NAMALWA (cell line): Measurements from ENCODE around the gene HMOX2.

Source experiments
- DNase-seq: peaks from one replicate; pipeline ENCODE4 v3.0.0-alpha.2; 2015; ENCODE audit warnings: low spot score

Gene HMOX2, protein sequence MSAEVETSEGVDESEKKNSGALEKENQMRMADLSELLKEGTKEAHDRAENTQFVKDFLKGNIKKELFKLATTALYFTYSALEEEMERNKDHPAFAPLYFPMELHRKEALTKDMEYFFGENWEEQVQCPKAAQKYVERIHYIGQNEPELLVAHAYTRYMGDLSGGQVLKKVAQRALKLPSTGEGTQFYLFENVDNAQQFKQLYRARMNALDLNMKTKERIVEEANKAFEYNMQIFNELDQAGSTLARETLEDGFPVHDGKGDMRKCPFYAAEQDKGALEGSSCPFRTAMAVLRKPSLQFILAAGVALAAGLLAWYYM

GRCh38 chr16:4475880-4476788 is at the start of gene HMOX2:
HMOX2 (plus strand) TSS chr16:4476398; CDS start chr16:4505525, 29,127 bp downstream.
- DNase-seq: peak; percentile 95

DNA sequence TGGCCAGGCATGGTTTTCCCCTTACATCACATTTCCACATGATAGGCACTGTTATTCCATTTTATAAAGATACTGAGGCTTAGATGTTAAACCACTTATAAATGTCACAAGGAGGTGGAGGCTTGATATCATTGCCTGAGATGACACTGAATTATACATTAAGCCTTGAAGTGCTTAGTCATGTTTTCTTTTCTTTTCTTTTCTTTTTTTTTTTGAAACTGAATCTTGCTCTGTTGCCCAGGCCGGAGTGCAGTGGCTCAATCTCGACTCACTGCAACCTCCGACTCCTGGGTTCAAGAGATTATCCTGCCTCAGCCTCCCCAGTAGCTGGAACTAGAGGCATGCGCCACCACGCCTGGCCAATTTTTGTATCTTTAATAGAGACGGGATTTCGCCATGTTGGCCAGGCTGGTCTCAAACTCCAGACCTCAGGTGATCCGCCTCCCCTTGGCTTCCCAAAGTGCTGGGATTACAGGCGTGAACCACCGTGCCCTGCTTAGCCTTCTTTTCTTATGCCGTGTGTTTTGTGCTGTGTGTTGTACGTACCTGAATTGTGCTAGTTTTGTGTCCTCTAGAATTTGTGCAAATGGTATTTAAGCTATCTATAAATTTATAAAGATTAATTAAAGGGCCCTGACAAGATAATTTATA is 49.4 kb upstream of the HMOX2 start:
- no peak for DNase-seq

GRCh38 chr16:4428500-4428899 is 47.7 kb upstream of the HMOX2 start:
- DNase-seq: no peak

DNA sequence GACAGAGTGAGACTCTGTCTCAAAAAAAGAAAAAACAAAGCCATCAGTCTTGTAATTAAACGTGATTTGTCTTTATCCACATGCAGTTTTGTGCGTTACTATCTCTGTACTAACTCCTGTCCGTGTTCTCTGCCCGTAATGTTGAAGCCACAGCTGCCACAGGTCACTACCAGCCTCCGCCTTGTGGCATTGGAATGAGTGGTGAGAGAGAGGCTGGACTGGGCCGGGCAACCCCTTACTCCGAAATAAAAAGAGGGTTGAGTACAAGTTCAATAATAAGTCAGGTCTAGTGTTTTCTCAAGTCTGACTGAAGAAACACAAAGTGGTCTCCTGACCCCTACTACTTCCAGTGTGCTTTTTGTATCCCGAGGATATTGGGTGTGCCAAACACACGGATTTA is 45.2 kb upstream of the HMOX2 start:
- DNase-seq: no peak

- DNase-seq: no peak
Observed at GRCh38 chr16:4433228-4433627, 43.0 kb upstream of the HMOX2 start.

DNA sequence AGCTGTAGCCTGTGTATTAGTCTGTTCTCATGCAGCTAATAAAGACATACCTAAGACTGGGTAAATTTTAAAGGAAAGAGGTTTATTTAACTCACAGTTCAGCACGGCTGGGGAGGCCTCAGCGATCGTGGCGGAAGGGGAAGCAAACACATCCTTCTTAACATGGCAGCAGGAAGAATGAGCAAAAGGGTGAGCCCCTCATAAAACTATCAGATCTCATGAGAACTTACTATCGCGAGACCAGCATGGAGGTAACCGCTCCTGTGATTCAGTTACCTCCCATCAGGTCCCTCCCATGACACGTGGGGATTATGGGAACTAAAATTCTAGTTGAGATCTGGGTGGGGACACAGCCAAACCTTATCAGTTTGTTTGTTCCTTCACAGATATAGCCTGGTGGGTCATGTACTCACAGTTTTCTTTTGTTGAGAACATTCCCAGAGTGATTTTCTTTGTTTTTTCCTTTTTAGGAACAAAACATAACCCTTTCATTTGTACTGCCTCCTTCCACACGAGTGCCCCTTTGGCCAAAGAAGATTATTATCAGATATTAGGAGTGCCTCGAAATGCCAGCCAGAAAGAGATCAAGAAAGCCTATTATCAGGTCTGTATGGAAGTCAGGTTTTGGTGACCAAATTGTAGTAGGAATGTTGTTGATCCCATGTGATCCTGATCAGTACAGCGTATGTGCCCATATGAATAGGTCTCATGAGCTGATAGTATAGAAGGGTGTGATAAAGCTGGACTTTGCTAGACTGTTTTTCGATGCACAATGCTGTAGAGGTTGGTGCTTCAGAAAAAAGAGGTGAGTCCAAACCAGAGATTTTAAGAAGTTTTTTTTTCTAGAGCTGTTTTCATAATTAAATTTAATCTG is 42.0 kb upstream of the HMOX2 start:
- DNase-seq: no peak

DNA sequence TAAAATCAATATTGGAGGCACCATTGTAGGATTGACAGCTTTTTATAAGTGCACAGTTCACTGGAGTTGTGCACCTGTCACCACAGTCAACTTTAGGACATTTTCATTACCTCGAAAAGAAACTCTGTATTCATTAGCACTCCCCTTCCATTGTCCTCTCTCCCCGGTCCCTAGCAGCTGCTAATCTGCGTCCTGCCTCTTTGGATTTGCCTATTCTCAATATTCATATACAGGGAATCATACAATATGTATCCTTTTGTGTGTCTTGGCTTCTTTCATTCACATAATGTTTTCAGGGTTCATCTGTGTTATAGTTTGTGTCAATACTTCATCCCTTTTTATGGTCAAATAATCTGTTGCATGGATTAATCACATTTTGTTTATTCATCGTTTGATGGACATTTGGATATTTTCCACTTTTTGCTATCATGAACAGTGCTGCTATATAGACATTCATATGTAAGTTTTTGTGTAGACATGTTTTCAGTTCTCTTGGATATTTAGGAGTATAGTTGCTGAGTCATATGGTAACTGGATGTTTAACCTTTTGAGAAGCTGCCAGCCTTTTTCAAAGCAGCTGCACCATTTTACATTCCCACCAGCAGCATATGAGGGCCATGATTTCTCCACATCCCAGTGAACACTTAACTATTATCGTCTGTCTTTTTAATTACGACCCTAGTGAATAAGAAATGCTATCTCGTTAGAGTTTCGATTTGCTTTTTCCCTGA is 40.7 kb upstream of the HMOX2 start:
- DNase-seq: no peak

GRCh38 chr16:4437366-4437765 is 38.8 kb upstream of the HMOX2 start:
- DNase-seq: no peak

DNA sequence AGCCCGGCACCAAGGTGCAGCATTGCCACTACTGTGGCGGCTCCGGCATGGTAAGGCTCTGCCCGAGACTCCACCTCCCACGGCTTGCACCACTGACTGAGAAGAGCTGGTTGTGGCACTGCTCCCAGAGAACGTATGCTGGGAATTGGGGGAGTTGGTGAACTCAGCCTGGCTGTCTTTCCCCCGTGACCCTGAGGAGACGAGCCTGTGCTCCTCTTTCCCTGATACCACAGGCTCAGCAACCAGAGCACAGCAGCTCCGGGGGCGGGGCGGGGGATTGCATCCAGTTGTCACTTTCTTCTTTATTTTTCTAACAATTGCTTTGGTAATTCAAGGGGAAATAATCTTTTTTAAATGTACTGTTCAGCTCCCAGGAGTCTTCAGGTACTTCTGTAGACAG is 33.8 kb upstream of the HMOX2 start:
- DNase-seq: no peak

DNA sequence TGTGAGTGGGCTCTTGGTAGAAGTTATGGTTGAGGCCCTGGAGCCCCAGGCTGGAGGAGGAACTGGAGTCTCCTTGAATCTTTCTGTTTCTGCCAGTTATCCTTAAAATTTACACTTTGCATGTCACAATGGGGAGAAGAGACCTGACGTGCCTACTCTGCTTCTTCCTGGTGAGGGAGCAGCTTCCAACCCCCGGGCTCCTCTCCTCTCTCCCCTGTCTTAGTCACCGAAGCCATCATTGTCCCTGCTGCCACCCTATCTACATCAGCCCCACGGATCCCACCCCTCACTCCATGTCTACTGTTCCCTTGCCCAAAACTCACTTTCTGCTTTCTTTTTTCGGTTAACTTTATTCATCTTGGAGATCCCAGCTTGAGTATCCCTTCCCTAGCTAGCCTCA is 32.9 kb upstream of the HMOX2 start:
- DNase-seq: no peak

DNA sequence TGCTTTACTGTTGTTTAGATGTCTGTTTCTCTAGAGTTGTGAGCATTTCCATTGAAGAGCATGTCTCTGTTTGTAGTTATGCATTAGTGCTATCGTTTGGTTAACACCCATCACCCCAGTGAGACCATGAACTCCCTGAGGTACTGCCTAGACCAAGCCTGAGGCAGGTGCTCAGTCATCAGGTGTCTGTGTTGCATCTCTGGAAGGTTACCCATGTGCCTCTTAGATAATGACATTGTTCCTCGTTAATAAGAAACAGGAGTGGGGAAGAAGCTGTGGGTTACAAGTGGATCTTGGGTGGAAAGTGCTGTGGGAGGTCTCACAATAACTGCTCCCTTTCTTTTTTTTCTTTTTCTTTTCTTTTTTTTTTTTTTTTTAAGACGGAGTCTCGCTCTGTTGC is 32.2 kb upstream of the HMOX2 start:
- no peak for DNase-seq

- no peak for DNase-seq
Observed at GRCh38 chr16:4450430-4450829, 25.8 kb upstream of the HMOX2 start.

- DNase-seq: no peak
Observed at GRCh38 chr16:4450931-4451519, 25.2 kb upstream of the HMOX2 start.

GRCh38 chr16:4452674-4453073 is 23.5 kb upstream of the HMOX2 start:
- no peak for DNase-seq

DNA sequence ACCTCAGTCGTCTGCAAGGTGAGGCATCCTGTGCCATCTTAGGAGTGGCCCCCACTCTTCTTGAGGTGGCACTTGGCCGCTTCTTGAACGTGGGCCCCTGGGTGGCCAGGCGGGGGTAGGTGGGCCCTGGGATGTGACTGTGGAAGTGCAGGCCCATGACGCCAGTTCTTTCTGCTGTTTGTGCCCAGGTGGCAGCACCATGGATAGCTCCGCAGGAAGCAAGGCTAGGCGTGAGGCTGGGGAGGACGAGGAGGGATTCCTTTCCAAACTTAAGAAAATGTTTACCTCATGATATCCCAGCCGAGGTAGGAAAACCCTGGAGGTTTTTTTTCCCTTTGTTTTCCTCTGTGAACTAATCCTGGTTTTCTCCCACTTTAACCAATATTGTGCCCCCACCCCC is 21.6 kb upstream of the HMOX2 start:
- DNase-seq: no peak

DNA sequence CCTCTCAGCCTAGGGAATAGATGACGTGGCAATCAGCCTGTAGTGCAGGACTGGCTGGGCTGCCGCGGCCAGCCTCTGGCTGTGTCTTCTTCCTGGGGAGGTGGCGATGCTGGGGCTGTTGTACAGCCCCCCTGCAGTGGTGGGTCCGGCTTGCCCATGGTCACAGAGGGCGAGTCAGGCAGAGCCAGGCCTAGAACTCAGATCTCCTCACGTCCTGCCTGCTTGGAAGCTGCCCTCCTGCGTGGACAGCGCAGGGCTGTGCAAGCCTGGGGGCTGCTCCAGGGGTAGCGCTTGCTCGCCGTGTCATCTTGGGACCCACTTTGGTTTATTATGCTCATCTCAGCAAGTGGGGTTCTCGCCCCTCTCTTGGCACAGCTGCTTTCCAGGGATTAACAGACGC is 21.1 kb upstream of the HMOX2 start:
- DNase-seq: no peak

DNA sequence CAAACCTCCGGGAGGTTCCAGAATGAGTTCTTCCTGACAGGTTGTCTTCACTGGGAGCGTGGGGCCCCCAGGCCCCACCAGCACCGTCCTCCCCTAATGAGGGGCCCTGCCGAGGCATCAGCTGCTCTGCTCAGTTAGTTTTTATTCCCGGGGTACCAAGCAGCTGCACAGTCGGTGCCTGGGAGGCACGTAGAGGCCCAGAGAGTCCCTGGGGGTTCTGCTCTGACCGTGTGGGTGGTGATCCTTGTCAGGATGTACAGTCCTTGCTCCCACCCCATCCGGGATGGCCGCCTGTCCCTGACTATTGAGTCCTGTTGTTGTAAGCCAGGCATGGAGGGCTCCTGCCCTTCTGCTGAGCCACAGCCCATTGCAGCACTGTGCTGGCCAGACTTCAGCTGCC is 20.2 kb upstream of the HMOX2 start:
- DNase-seq: no peak

DNA sequence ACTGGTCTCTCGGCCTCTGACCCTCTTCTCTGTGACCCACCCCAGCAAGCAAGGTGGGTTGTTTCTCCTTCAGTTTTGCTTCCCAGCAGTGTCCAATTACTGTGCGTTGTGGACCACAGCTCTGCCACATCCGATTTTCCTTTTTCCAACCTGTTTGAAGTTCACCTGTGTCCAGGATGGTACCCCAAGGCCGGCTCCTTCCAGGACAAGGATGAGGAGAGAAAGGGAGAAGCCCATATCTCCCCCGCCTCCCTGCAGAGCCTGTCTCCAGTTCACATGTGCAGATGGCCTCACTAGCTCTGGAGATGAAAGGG is 15.3 kb upstream of the HMOX2 start:
- no peak for DNase-seq

- no peak for DNase-seq
Observed at GRCh38 chr16:4461250-4462085, 14.7 kb upstream of the HMOX2 start.

GRCh38 chr16:4463522-4464163 is 12.6 kb upstream of the HMOX2 start:
- no peak for DNase-seq
